ENCODE results near the gene TM9SF2. TPM values are rescaled to one million over a fixed set of nuclear protein-coding genes. Genes with fewer than 3 reads are reported as not detected.

The TM9SF2 gene
- total and polyA plus RNA-seq, 11 donors: 22.4 to 84.3 (median 68.2) TPM

GRCh38 chr13:99527301-99527700 lies 26.0 kb downstream of the TM9SF2 start:
- H3K4me3 ChIP-seq: no peak overlapping the region
- DNase-seq (no peak), ATAC-seq (no peak)
- H3K27ac ChIP-seq: no peak overlapping the region
- 79 to 86% (median 82%) methylated on average over 6 of the region's 6 CpGs for WGBS, 4 donors
- no peaks in the 10 kb centered on the region for H3K27me3 ChIP-seq
- intact Hi-C loops (cut with DNase I): no loop called here
- peaks cover 0 to 8% (median 0%) of the 10 kb centered on the region in 12 donors for H3K4me1 ChIP-seq
- H3K36me3 ChIP-seq: peaks cover 0 to 82% (median 46%) of the 10 kb centered on the region in 9 donors
- no peaks in the 10 kb centered on the region for H3K9me3 ChIP-seq
- TF ChIP-seq POLR2A (IDR thresholded peaks at IDR 0.05) (no peak), CTCF (IDR thresholded peaks at IDR 0.05) (no peak)

GRCh38 chr13:99528547-99528946 lies 27.3 kb downstream of the TM9SF2 start:
- DNase-seq: no peak
- Histone ChIP-seq H3K4me3 (no peak overlapping the region), H3K4me1 (peaks cover 0 to 8% (median 0%) of the 10 kb centered on the region in 12 donors), H3K27me3 (no peaks in the 10 kb centered on the region), H3K9me3 (no peaks in the 10 kb centered on the region), H3K36me3 (peaks cover 0 to 78% (median 42%) of the 10 kb centered on the region in 9 donors), H3K27ac (no peak overlapping the region)
- ATAC-seq: no peak
- intact Hi-C loops (cut with DNase I): no loop called here
- TF ChIP-seq CTCF (IDR thresholded peaks at IDR 0.05): peak in 7 of 12 donors; percentile 9 to 35 (median 13)
- TF ChIP-seq POLR2A (IDR thresholded peaks at IDR 0.05): no peak

GRCh38 chr13:99536023-99536422 lies 34.8 kb downstream of the TM9SF2 start:
- TF ChIP-seq CTCF (IDR thresholded peaks at IDR 0.05) (no peak), POLR2A (IDR thresholded peaks at IDR 0.05) (no peak)
- ATAC-seq (no peak), DNase-seq (no peak)
- no peaks in the 10 kb centered on the region for H3K4me1 ChIP-seq
- H3K27me3 ChIP-seq: no peaks in the 10 kb centered on the region
- H3K9me3 ChIP-seq: no peaks in the 10 kb centered on the region
- intact Hi-C loops (cut with DNase I): no loop called here
- H3K27ac ChIP-seq: no peak overlapping the region
- H3K36me3 ChIP-seq: peaks cover 0 to 70% (median 56%) of the 10 kb centered on the region in 9 donors
- H3K4me3 ChIP-seq: no peak overlapping the region
- WGBS, 4 donors: 93 to 97% (median 95%) methylated on average over 2 of the region's 2 CpGs

GRCh38 chr13:99540530-99540929 lies 39.3 kb downstream of the TM9SF2 start:
- 86 to 91% (median 89%) methylated on average over 1 of the region's 1 CpG for WGBS, 4 donors
- DNase-seq (no peak), ATAC-seq (no peak)

More at GRCh38 chr13:99540530-99540929, 39.3 kb downstream of the TM9SF2 start:
- H3K9me3 ChIP-seq: no peaks in the 10 kb centered on the region
- no peaks in the 10 kb centered on the region for H3K27me3 ChIP-seq
- H3K4me1 ChIP-seq: peaks cover 0 to 18% (median 0%) of the 10 kb centered on the region in 12 donors
- peaks cover 0 to 98% (median 85%) of the 10 kb centered on the region in 9 donors for H3K36me3 ChIP-seq
- no peak for TF ChIP-seq CTCF (IDR thresholded peaks at IDR 0.05)
- no peak for TF ChIP-seq POLR2A (IDR thresholded peaks at IDR 0.05)
- intact Hi-C loops (cut with DNase I): no loop called here
- H3K4me3 ChIP-seq: no peak overlapping the region
- H3K27ac ChIP-seq: no peak overlapping the region

Data from heart left ventricle (tissue), 16 donors.